GM18861 (cell line): ENCODE results near the gene TCP10L.

ENCODE experiments used
- ATAC-seq: cut with Tn5 transposase; IDR thresholded peaks from one replicate; pipeline ENCODE4 v1.9.1; 2021; ENCODE audit not compliant: unreplicated experiment

The TCP10L gene

DNA sequence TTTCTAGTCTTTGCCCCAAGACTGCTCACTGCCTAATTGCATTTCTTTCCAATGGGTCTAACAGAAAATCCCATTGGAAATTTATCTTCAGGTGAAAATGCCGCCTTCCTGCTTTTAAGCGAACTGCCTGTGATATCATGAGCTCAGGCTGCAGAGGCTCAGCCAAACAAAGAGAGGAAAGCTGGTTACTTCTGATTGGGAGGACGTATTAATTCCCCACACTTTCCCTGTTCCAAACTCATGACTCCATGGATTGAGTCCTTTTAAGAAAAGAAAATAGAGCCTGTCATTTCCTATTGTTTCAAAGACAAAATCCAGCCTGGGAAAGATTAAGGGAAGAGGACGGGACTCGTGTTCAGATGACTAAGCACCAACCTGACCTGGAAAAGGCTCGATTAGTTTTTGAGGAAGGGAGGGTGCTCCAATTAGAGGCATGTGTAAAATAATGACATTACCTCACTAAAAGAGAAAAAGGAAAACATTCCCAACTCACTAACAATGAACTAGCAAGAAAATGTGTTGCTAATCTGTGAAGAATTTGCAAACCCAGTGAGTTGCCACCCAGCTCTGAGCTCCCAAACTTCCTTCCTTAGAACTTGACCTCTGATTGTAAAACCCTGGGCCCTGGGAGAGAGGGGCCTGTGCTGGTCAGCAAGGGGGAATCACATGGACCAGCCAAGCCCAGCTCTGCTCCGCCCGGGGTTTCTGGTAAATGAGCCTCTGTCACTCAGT lies 61.2 kb downstream of the TCP10L start:
- no peak for ATAC-seq
